Mucosa of descending colon (tissue), 3 donors: ENCODE measurements around the gene DRAXIN. TPM values are rescaled to one million over a fixed set of nuclear protein-coding genes. Genes with fewer than 3 reads are reported as not detected.
"Not testable (repeated sequence)": the region's sequence is repeated elsewhere in the genome, so short reads cannot be mapped to it uniquely, and the experiment has no call there.

Experiments
- ATAC-seq: fragments of 200-7000 bp; cut with Tn5 transposase; one replicate; pipeline ENCODE4 v1.9.1; 2020; ENCODE audit warnings: mild to moderate bottlenecking, moderate library complexity
- DNase-seq, 3 donors: peaks; one replicate each; pipeline ENCODE4 v3.0.0-alpha.2; 2020
- H3K36me3 ChIP-seq: fragments of 200-600 bp; one replicate; pipeline ENCODE4 v1.8.0; 2021; ENCODE audit warnings: low read depth, mild to moderate bottlenecking
- H3K4me1 ChIP-seq: fragments of 200-600 bp; one replicate; pipeline ENCODE4 v1.8.0; 2021; ENCODE audit warnings: low read depth, mild to moderate bottlenecking
- H3K4me3 ChIP-seq: fragments of 200-600 bp; one replicate; pipeline ENCODE4 v1.8.0; 2021; ENCODE audit warnings: mild to moderate bottlenecking
- H3K9me3 ChIP-seq: fragments of 200-600 bp; one replicate; pipeline ENCODE4 v1.8.0; 2021; ENCODE audit warnings: mild to moderate bottlenecking
- intact Hi-C, 2 donors: fragments of 100-400 bp; cut with DNase I in 1 of 2; cut with micrococcal nuclease in 1 of 2; formaldehyde crosslinking; loops; one replicate each; pipeline versions ENCODE4 v1.11.0 to v1.11.1; 2022; cut with DNase I, micrococcal nuclease
- long read RNA-seq, 2 donors: library from polyadenylated mRNA; unstranded; transcript quantifications; one replicate each; pipeline ENCODE4 v2.0.0, GENCODE V29; 2019 to 2021
- total RNA-seq, 3 donors: library from RNA; stranded (reverse); fragmentation: NEBNext Ultra II Directional in 2 of 3; extraction: Animal tissue kit (Norgen Biotek cat#: 25700) in 2 of 3; gene quantifications; one replicate each; pipeline versions ENCODE4 v1.2.1 to v1.2.4, GENCODE V29; 2021 to 2023
- TF ChIP-seq, protein P1 (sequence below): fragments of 200-600 bp; IDR thresholded peaks from one replicate; pipeline ENCODE4 v1.8.0; 2022; ENCODE audit warnings: antibody characterized with exemption, mild to moderate bottlenecking
- donor health status: DM: no; HTN: no; CAD: no; lungs with moderate emphysema.
- donor health status: DM: no; HTN: no; CAD: no.
- donor health status: DM: no; HTN: yes; CAD: no.

The DRAXIN gene, protein sequence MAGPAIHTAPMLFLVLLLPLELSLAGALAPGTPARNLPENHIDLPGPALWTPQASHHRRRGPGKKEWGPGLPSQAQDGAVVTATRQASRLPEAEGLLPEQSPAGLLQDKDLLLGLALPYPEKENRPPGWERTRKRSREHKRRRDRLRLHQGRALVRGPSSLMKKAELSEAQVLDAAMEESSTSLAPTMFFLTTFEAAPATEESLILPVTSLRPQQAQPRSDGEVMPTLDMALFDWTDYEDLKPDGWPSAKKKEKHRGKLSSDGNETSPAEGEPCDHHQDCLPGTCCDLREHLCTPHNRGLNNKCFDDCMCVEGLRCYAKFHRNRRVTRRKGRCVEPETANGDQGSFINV
- under 1 TPM; 0.10 to 0.19 (median 0.17) TPM for total RNA-seq
- long read RNA-seq, donor 1, result 0 reads
- long read RNA-seq, donor 2, result 0 reads

DNA sequence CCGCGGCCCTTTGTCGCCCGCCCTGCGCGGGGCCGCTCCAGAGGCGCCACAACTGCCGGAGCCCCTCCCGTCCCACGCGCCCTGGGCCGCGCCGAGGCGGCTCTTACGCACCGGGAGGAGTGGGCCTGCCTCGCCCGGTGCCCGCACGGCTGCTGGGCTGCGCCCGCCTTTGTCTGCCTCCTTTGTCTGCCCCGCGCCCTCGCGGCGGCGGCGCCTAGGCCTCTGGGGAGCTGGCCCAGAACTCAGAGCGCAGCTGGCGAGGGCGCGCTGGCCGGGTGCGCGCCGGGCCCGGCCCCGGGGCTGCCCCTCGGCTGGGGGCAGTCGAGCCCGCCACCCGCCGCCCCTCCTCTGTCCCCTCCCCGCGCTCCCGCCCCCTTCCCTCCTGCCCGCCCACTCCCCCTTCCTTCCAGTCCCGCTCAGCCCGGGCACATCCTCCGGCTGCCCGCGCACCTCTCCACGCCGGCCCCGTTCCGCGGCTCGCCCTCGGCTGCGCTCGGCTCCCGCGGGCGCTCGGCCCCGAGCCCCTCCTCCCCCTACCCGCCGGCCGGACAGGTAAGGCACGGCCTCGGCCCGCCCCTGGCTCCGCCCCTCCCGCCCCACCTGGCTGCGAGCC, at the start of gene DRAXIN:
Gene DRAXIN, plus strand, starts transcription at position 409 of the 613 bp plus-strand sequence. CDS start 14,549 bp downstream, outside the sequence.
- Histone ChIP-seq H3K4me3 (no peak within 1 kb of the TSS), H3K4me1 (peaks cover 14% of the 10 kb centered on the region), H3K9me3 (no peaks in the 10 kb centered on the region), H3K36me3 (no peaks in the 10 kb centered on the region)
- TF ChIP-seq, protein P1, sequence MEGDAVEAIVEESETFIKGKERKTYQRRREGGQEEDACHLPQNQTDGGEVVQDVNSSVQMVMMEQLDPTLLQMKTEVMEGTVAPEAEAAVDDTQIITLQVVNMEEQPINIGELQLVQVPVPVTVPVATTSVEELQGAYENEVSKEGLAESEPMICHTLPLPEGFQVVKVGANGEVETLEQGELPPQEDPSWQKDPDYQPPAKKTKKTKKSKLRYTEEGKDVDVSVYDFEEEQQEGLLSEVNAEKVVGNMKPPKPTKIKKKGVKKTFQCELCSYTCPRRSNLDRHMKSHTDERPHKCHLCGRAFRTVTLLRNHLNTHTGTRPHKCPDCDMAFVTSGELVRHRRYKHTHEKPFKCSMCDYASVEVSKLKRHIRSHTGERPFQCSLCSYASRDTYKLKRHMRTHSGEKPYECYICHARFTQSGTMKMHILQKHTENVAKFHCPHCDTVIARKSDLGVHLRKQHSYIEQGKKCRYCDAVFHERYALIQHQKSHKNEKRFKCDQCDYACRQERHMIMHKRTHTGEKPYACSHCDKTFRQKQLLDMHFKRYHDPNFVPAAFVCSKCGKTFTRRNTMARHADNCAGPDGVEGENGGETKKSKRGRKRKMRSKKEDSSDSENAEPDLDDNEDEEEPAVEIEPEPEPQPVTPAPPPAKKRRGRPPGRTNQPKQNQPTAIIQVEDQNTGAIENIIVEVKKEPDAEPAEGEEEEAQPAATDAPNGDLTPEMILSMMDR, result no peak
- DNase-seq (no peak), ATAC-seq (peak; percentile 43)
- intact Hi-C loops, result no loop called here

DNA sequence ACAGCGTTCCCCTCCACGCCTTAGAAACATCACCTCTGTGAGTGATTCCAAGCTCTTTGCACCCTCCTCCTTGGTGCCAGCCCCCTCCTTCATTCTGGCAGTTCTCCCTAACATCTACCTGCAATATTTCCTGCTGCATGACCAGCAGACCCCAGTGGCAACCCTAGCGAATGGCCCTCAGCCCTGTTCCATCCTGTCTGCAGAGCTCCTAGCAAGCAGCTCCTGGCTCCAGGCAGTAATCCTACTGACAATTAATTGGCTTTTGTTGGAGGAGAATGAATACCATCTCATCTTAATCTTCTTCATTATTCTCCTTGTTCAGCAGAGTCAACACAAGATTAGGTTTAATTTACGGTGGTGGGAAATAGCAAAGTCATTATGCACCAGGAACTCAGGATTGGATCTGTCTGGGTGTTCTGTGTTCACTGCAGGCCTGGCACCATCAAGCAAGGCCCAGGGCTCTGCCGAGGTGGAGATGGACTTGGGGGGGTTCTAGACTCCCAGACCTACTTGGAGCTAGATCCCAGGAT, 49.7 kb upstream of the DRAXIN start:
- intact Hi-C loops, result loop anchor here (10.0 kb wide), 3 partner anchors 73 to 607 kb away; no protein-coding TSS in a partner anchor
- TF ChIP-seq, protein P1, result no peak
- DNase-seq, result no peak
- Histone ChIP-seq H3K4me1 (no peaks in the 10 kb centered on the region), H3K4me3 (no peak overlapping the region), H3K9me3 (no peaks in the 10 kb centered on the region), H3K36me3 (no peaks in the 10 kb centered on the region)
- ATAC-seq, result no peak

DNA sequence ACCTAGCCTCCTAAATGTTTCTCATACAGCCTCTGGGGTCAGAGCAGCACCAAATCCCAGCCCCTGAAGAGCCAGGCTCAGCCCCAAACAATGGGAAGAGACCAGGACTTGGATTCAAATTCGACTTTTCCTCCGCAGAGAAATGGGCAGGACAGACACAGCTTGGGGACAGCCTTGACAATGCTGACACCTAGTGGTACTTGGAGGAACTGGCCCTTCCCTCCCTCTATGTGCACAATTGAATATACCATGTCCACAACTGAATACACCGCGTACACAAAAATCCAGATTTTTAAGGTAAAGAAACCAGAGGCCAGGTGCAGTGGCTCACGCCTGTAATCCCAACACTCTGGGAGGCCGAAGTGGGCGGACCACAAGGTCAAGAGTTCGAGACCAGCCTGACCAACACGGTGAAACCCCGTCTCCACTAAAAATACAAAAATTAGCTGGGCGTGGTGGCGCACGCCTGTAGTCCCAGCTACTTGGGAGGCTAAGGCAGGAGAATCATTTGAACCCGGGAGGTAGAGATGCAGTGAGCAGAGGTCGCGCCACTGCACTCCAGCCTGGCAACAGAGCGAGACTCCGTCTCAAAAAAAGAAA, 49.0 kb upstream of the DRAXIN start:
- H3K4me1 ChIP-seq, H3K36me3 ChIP-seq, H3K9me3 ChIP-seq, H3K4me3 ChIP-seq: not testable (repeated sequence)
- DNase-seq (peak in 2 of 3 donors; percentile 55 to 85), ATAC-seq (peak; percentile 89)
- intact Hi-C loops, result loop anchor here (10.0 kb wide), 3 partner anchors 72 to 608 kb away; no protein-coding TSS in a partner anchor
- TF ChIP-seq, protein P1, result peak; percentile 90

GRCh38 chr1:11643782-11644181, 47.7 kb upstream of the DRAXIN start:
- intact Hi-C loops, result loop anchor here (10.0 kb wide), 3 partner anchors 71 to 609 kb away; no protein-coding TSS in a partner anchor
- H3K4me3 ChIP-seq, result no peak overlapping the region
- H3K9me3 ChIP-seq, result no peaks in the 10 kb centered on the region
- ATAC-seq (no peak), DNase-seq (no peak)
- TF ChIP-seq, protein P1, result no peak
- H3K36me3 ChIP-seq, result no peaks in the 10 kb centered on the region
- peaks cover 5% of the 10 kb centered on the region for H3K4me1 ChIP-seq

GRCh38 chr1:11645270-11645669, 46.2 kb upstream of the DRAXIN start:
- Histone ChIP-seq H3K36me3 (no peaks in the 10 kb centered on the region), H3K9me3 (no peaks in the 10 kb centered on the region), H3K4me1 (peaks cover 9% of the 10 kb centered on the region), H3K4me3 (no peak overlapping the region)
- ATAC-seq (no peak), DNase-seq (no peak)
- TF ChIP-seq, protein P1, result no peak
- intact Hi-C loops, result loop anchor here (5.0 to 10.0 kb wide), 4 partner anchors 70 to 610 kb away; no protein-coding TSS in a partner anchor
